COLO829 (cell line): ENCODE measurements around the gene KRT79.
A peak's percentile ranks its signal among the peaks of the same experiment; 100 is the strongest.
"Not testable (repeated sequence)": the region's sequence is repeated elsewhere in the genome, so short reads cannot be mapped to it uniquely, and the experiment has no call there.

ENCODE experiments used
- DNase-seq: peaks from one replicate; pipeline ENCODE4 v3.0.0; 2012; ENCODE audit warnings: low spot score

KRT79 gene

GRCh38 chr12:52833922-52834726 is at the start of gene KRT79:
Gene KRT79, minus strand, starts transcription at chr12:52834311. Its CDS starts 51 bp downstream, at chr12:52834260.
- no peak for DNase-seq

GRCh38 chr12:52880499-52880898 is 46.4 kb upstream of the KRT79 start:
- not testable (repeated sequence) for DNase-seq

- DNase-seq, result peak; percentile 89
Measured at GRCh38 chr12:52879394-52880351, 45.6 kb upstream of the KRT79 start.

GRCh38 chr12:52878507-52879393 is 44.6 kb upstream of the KRT79 start:
- DNase-seq, result no peak

- no peak for DNase-seq
Measured at GRCh38 chr12:52877242-52877641, 43.1 kb upstream of the KRT79 start.

GRCh38 chr12:52876372-52876771 is 42.3 kb upstream of the KRT79 start:
- DNase-seq, result no peak

- no peak for DNase-seq
Measured at GRCh38 chr12:52874573-52875435, 40.7 kb upstream of the KRT79 start.

GRCh38 chr12:52873832-52874572 is 39.9 kb upstream of the KRT79 start:
- peak; percentile 78 for DNase-seq

- no peak for DNase-seq
Measured at GRCh38 chr12:52873513-52873831, 39.4 kb upstream of the KRT79 start.

GRCh38 chr12:52872644-52873389 is 38.7 kb upstream of the KRT79 start:
- DNase-seq, result no peak

- peak; percentile 40 for DNase-seq
Measured at GRCh38 chr12:52871291-52872039, 37.4 kb upstream of the KRT79 start.

- peak; percentile 64 for DNase-seq
Measured at GRCh38 chr12:52870361-52871290, 36.5 kb upstream of the KRT79 start.

- no peak for DNase-seq
Measured at GRCh38 chr12:52867642-52868041, 33.5 kb upstream of the KRT79 start.

GRCh38 chr12:52867152-52867551 is 33.0 kb upstream of the KRT79 start:
- DNase-seq, result no peak

- peak; percentile 82 for DNase-seq
Measured at GRCh38 chr12:52865090-52865944, 31.2 kb upstream of the KRT79 start.

GRCh38 chr12:52862023-52862422 is 27.9 kb upstream of the KRT79 start:
- DNase-seq, result no peak

GRCh38 chr12:52861511-52861910 is 27.4 kb upstream of the KRT79 start:
- DNase-seq, result no peak
